Omental fat pad (tissue), 4 donors: Measurements from ENCODE around the gene TNRC6A. TPM values are rescaled to one million over a fixed set of nuclear protein-coding genes. Genes with fewer than 3 reads are reported as not detected.

Experiments used
- ATAC-seq: fragments of 150-250 bp; one replicate; pipeline ENCODE4 v1.9.1; 2016; ENCODE audit warnings: mild to moderate bottlenecking, moderate library complexity; ENCODE audit not compliant: low FRiP score
- DNase-seq: peaks from one replicate; pipeline ENCODE4 v3.0.0-alpha.2; 2019; ENCODE audit warnings: low spot score
- CTCF ChIP-seq, 3 donors: fragments of 450-650 bp; IDR thresholded peaks; one replicate each; pipeline ENCODE4 v1.5.1; 2016 to 2017; ENCODE audit warnings: antibody characterized with exemption in 3 of 3, mild to moderate bottlenecking in 3 of 3, moderate library complexity in 2 of 3
- total RNA-seq, 4 donors: library from RNA; depleted of rRNA; stranded (reverse); fragments of >200 nt; gene quantifications; one replicate each; pipeline ENCODE4 v1.1.0, GENCODE V29; 2016

Gene TNRC6A
- total RNA-seq, 4 donors from 2014 or later, result 30.7 to 89.5 (median 53.0) TPM

DNA sequence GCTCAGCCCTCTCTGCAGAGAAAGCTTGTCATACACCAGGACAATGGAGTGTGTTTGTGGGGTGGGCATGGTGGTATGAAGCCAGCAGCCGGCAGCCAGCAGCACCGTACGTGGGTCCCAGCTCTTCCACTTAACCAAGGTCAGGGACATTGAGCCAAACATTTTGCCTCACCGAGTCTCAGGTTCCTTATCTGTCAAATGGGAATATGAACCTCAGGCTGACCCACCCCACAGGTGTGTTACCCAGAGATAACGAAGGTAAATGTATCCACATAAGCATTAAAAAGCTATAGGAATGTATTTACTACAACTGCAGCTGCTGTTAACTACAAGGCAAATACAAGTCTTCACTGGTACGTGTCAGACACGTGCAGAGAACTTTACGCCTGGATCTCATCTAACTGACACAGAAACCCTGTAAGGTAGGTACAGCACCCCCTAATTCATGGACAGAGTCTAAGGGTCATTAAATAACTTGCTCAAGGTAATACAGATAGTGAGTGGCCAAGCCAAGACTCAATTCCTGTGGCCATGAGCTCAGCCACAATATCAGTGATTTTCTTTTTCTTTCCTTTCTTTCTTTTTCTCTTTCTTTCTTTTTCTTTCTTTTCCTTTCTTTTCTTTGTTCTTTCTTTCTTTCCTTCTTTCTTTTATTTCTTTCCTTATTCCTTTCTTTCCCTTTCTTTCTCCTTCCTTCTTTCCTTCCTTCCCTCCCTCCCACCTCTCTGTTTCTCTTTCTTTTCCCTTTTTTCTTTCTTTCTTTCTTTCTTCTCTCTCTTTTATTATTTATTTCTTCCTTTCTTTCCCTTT, 117.3 kb downstream of the TNRC6A start:
- TF ChIP-seq CTCF (IDR thresholded peaks at IDR 0.05), result no peak
- DNase-seq (no peak), ATAC-seq (no peak)

DNA sequence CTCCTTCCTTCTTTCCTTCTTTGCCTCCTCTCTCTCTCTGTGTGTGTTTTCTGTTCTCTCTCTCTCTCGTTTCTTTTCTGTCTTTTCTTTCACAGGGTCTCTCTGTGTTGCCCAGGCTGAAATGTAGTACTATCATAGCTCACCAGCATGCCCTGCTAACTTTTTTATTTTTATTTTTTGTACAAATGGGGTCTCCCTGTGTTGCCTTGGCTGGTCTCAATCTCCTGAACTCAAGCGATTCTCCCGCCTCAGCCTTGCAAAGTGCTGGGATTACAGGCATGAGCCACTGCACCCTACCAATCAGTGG, 117.9 kb downstream of the TNRC6A start:
- no peak for TF ChIP-seq CTCF (IDR thresholded peaks at IDR 0.05)
- no peak for DNase-seq

DNA sequence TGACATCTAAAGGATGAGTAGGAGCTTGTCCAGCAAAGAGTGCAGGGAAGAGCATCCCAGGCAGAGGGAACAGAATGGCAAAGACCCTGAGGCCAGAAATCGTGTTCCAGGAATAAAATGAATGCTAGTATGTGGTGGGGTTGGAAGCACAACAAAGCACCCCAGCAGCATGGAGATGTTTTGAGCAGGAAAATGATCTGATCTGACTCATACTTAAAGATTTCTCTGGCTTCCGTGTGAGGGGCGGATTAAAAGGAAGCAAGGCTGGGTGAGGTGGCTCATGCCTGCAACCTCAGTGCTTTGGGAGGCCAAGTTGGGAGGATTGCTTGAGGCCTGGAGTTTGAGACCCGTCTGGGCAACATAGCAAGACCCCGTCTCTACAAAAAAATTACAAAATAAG, 118.6 kb downstream of the TNRC6A start:
- no peak for ATAC-seq
- DNase-seq, result no peak
- TF ChIP-seq CTCF (IDR thresholded peaks at IDR 0.05), result no peak

More for the DNA sequence above, 117.9 kb downstream of the TNRC6A start:
- ATAC-seq, result no peak

- ATAC-seq (no peak), DNase-seq (no peak)
- no peak for TF ChIP-seq CTCF (IDR thresholded peaks at IDR 0.05)
Observed at GRCh38 chr16:24849641-24850040, 120.2 kb downstream of the TNRC6A start.

GRCh38 chr16:24850289-24850938, 121.0 kb downstream of the TNRC6A start:
- TF ChIP-seq CTCF (IDR thresholded peaks at IDR 0.05), result no peak
- DNase-seq, result no peak
- no peak for ATAC-seq

DNA sequence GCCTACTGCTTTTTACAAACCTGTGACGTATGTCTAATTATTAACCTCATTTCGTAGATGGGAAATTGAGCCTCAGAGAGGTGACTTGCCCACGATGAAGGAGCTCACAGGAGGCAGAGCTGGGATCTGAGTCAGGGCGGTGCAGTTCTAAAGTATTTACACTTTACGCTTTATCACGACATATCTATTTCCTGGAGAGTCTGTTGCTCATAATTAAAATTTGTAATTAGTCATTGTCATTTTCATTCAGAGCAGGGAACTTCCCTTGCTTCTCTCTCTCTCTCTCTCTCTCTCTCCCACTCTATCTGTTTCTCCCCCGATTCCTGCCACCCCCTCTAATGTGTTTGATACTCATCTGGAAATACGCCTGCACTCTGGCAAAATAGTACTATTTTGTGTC, 122.2 kb downstream of the TNRC6A start:
- ATAC-seq (peak; percentile 79), DNase-seq (no peak)
- TF ChIP-seq CTCF (IDR thresholded peaks at IDR 0.05), result no peak

GRCh38 chr16:24852281-24852721, 122.8 kb downstream of the TNRC6A start:
- no peak for TF ChIP-seq CTCF (IDR thresholded peaks at IDR 0.05)
- no peak for DNase-seq
- no peak for ATAC-seq
